GM19463 (cell line): ENCODE measurements around the gene MMP17.
"Not testable (repeated sequence)": the region's sequence is repeated elsewhere in the genome, so short reads cannot be mapped to it uniquely, and the experiment has no call there.

Source experiments
- ATAC-seq: cut with Tn5 transposase; IDR thresholded peaks from one replicate; pipeline ENCODE4 v1.9.1; 2021; ENCODE audit warnings: mild to moderate bottlenecking, moderate library complexity; ENCODE audit not compliant: unreplicated experiment

The MMP17 gene

DNA sequence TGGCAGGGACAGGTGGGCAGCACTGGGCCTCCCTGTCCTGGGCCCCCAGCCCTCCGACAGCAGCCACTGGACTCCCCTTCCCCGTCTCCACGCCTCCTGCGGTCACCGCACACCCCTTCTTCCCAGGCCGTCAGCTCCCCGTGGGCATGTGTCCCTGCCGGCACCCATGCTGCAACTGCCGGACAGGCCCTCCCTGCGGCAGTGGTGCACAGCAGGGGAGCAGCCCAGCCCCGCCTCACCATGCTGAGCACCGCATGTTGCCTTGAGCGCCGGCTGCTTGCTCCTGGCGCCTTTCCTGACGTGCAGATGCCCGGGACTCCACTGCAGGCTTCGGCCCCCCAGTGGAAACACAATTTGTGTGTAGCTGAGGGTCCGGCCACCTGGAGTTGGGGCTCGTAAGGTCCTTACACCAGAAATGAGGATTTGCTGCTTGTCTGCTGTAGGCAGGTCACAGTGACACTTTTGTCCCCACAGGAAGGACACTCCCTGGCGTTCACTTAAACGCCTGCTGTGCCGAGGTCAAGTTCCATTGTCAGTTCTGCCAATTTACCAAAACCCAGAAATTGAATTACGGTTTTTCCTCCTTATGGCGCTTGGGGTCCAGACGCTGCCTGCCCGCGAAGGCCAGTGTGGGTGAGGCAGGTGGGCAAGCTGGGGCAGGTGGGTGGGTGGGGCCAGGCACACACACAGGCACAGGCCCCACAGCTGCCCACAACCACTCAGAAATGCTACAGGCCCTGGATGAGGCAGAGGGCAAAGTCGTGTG, 28.2 kb upstream of the MMP17 start:
- ATAC-seq, result no peak

DNA sequence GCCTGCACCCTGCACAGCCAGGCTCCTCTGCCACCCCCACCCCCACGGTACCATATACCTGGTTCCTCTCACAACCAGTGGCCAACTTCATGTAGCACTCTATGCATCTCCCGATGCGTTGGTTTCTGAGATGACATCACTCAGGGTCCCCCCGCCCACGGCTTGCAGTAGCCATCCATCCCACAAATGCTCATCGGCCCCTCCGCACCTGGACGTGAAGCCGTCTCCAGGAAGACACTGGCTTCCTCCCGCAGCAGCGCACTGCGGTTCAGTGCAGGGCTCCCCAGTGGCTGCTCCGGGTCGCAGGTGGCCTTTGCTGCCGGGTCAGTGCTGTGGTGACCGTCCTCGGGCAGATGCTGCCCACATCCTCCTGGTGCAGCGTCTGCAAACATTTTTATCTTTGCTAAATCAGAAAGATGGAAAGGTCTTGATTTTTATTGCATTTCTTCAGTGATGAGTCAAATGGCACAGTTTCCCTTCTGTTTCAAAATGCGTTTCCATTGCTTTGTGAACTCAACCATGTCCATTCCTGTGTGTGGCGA, 27.5 kb upstream of the MMP17 start:
- ATAC-seq, result no peak

DNA sequence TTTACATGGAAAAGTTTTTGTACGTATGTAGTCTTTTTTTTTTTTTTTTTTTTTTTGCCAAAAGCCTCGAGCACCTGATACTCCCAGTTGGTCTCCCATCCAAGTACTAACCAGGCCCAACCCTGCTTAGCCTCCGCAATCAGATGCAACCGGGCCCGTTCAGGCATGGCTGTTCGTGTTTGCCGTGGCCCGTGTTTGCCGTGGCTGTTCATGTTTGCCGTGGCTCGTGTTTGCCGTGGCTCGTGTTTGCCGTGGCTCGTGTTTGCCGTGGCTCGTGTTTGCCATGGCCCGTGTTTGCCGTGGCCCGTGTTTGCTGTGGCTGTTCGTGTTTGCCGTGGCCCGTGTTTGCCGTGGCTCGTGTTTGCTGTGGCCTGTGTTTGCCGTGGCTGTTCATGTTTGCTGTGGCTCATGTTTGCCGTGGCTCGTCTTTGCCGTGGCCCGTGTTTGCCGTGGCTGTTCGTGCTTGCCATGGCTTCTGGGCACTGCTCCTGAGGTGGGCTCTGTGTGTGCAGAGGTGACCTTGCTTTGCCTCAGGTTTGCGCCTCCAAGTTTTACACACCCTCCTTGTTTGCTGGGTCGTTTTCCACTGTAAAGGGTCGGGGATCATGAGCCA, 26.8 kb upstream of the MMP17 start:
- ATAC-seq, result no peak

- no peak for ATAC-seq
Observed at GRCh38 chr12:131803961-131804521, 24.2 kb upstream of the MMP17 start.

GRCh38 chr12:131805421-131805820, 22.8 kb upstream of the MMP17 start:
- ATAC-seq, result no peak

DNA sequence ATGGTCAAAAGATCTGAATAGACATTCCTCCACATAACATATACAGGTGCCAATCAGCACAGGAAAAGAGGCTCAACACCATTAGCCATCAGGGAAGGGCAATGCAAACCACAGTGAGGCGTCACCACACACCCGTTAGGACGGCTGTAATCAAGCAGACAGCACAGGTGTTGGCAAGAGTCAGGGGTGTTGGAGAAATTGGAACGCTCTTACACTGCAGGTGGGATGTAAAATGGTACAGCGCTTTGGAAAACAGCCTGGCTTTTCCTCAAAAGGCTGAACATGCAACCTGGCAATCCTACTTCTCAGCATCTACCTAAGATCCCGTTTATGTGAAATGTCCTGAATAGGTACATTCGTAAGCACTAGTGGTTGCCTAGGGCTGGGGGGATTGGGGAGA, 21.5 kb upstream of the MMP17 start:
- no peak for ATAC-seq

DNA sequence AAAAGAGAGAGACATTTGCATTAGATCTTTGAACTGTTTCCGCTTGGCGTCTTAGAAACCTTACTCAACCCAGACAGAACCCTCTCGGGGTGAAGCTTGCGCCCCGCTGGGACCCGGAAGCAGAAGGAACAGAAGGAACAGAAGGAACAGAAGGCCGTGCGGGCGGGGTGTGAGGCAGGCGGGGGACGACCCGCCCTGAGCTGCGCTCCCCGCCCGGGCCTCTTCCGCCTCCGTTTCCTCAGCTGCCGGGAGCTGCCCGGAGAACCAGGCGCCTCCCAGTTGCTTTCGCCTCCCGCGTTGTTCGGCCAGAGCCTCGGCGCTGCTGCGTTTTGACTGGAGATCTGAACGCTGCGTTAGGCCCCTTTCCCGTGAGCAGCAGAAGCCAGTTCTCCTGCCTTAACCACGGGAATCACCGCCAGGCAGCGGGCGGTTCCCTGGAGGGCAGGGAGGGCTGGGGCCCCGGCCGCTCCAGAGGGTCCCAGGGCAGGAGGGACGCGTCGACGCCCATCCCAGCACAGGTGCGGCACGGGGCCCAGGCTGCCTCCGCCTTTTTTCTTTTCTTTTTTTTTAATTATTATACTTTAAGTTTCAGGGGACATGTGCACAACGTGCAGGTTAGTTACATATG, 19.3 kb upstream of the MMP17 start:
- no peak for ATAC-seq

- ATAC-seq, result not testable (repeated sequence)
Observed at GRCh38 chr12:131809476-131810254, 18.5 kb upstream of the MMP17 start.

DNA sequence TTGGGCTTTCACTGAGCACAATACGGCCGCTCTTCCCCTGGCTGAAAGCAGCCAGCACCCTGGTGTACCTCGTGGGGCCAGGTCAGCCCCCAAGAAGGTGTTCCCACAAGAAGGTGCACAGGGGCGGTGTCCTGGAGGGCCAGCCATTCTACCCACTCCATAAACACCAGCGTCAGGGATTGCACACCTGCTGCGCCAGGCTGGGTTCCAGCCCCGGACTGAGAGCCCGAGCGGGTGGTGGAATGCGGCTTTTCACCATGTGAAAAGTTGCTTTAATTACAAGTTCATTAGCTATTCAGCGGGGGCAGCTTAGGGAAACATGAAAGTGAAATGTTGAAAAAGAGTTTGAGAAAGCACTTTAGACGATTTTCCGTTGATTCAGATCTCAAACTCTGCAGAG, 17.5 kb upstream of the MMP17 start:
- ATAC-seq, result no peak

DNA sequence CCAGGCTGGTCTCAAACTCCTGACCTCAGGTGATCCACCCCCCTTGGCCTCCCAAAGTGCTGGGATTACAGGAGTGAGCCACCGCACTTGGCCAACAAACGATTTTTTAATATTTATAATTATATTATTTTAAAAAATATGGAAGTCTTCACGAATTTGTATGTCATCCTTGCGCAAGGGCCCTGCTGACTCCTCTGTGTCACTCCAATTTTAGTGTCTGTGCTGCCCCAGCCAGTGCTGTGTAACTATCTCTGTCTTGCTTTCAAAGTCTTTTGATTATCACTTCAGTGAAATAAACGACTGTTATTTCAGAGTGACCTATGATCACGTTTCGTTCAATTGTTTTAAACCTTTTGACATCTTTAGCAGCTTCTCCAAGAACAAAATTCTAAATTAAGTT, 13.1 kb upstream of the MMP17 start:
- ATAC-seq, result no peak

DNA sequence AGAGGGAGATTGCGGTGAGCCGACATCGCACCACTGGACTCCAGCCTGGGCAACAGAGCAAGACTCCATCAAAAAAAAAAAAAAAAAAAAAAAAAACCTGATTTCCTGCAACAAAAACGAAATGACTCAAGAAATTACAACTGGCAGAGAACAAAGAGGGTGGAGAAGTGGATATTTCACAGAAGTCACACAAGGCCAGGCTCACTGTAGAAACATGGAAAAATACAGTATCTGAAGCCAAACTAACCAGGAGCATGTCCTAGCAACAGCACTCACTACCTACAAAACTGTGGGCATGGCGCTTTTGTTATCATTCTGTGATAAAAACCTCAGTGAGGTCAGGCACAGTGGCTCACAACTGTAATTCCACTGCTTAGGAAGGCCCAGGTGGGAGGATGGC, 11.7 kb upstream of the MMP17 start:
- ATAC-seq, result no peak

DNA sequence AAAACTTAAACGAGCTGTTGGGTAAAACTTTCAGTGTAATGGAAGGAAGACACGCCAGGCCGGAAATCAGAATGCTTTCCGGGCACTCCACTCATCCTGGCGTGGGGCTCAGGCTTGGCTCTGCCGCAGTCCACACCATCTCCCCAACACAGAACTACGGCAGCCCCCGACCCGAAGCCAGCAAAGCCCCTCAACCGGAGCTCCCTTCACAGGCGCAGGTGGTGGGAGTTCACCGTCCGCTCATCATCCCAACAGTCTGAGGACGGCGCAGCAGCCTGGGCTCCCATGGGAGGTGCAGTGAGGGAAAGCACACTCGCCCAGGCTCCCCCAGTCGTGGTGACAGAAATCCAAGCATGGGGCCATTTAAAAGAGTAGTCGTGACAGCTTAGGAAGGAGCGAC, 11.0 kb upstream of the MMP17 start:
- no peak for ATAC-seq

DNA sequence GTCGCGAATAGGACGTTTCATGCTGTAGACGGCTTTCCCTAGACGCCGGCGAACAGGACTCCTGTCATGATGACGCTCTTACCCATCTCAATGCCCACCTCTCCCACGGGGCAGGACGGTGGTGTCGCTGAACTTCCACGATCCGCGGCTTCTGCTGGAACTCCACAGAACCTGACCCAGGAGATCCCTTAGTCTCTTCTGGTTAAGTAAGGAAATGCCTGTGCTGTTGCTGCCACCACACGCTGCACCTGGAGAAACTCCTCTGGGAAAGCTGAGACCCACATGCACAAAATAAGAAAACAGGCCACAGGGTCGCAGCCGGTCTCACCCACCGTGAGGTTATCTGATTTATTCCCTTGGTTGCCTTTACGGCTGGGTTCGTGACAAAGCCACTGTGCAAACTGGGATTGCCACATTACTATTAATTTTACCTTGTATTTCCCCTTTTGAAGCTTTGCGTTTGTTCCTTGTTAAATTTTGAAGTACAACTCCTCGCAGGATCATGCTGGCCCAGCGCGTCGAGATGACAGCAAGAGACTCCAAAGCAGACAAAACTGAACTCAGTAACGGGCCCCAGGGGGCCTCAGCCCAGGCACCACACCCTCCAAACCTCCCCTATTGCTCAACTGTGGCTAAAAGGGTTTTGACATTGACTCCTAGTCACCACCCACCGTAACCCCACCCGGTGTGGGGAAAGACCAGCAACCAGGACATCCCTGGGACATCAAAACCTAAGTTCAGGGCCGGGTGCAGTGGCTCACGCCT, 9.2 kb upstream of the MMP17 start:
- no peak for ATAC-seq

DNA sequence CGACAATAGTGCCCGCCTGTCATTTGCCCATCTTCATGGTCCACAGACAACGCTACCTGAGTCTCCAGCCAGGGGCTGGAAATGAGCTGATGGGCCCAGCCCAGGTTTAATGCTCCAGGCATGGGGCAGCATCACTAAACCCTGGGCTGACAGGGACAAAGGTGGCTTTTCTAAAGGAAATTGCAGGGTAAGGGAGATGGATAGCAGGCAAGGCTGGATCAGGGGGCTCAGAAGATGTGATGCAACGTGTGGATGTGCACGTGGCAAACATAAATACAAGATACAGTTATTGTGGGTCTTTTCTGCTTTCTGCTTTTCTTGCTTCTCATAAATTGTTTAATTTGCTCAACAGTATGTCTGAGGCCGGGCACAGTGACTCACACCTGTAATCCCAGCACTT, 3.7 kb upstream of the MMP17 start:
- no peak for ATAC-seq

GRCh38 chr12:131825146-131825892, 2.9 kb upstream of the MMP17 start:
- no peak for ATAC-seq

DNA sequence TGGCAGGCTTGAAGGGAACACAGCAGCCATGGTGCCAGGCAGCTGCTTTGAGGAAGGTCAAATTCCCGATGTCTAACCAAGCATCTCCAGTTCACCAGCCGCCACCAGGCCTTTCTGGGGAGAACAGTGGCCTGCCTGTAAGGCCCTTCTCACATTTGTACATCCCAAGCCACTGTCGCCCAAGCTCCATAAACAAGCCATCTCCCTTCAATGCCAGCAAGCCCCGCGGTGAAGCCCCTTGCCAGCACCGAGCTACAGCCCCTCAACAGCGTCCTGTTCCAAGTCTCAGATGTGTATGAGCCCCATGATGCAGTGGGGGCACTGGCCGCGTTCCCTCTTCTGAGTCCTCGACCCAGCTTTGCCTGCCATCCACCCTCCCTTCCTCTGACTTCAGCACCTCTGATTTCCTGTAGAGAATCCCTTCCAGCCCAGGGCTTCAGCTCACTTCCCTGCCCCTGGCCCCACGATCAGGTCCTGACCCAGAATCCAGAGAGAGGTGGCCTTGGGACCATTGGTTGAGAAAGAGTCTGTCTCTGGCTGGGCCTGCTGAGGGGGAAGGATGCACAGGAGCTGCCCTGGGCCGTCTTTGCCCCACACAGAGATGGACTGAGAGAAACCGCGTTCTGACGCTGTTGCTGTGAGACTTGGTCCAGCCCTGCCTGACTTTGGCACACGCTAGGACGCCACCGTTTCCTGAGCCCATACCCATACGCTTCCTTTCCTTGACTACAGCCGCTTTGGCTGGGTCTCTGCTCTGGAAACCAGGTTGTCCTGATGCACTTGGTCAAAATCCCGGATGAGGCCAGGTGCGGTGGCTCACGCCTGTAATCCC, 1.9 kb upstream of the MMP17 start:
- no peak for ATAC-seq

- no peak for ATAC-seq
Observed at GRCh38 chr12:131828671-131829355, 620 bp downstream of the MMP17 start.

GRCh38 chr12:131829356-131829747, 1.2 kb downstream of the MMP17 start:
- ATAC-seq, result no peak
